DND-41 (cell line): ENCODE data around the gene FNBP1.
"Not testable (repeated sequence)": the region's sequence is repeated elsewhere in the genome, so short reads cannot be mapped to it uniquely, and the experiment has no call there.

Experiments
- ATAC-seq: fragments of 200-7000 bp; cut with Tn5 transposase; 3 replicates; pipeline ENCODE4 v1.9.1; 2021; ENCODE audit warnings: low read depth; ENCODE audit not compliant: insufficient read depth
- DNase-seq: peaks from one replicate; pipeline ENCODE4 v3.0.0-alpha.2; 2020
- H2AFZ ChIP-seq: 2 replicates; pipeline ENCODE4 v1.6.0; 2012; ENCODE audit warnings: low read depth, low read length
- H3K27ac ChIP-seq: 2 replicates; pipeline ENCODE4 v1.5.1; 2012; ENCODE audit warnings: low read length, inconsistent platforms
- H3K27me3 ChIP-seq: fragments of 200-600 bp; sonication (generic); 2 replicates; pipeline ENCODE4 v1.6.0; 2012; ENCODE audit warnings: low read length, mild to moderate bottlenecking, inconsistent platforms; ENCODE audit not compliant: insufficient read depth, poor library complexity
- H3K36me3 ChIP-seq: 2 replicates; pipeline ENCODE4 v1.5.1; 2012; ENCODE audit warnings: low read length, inconsistent platforms; ENCODE audit not compliant: insufficient read depth
- H3K4me1 ChIP-seq: 2 replicates; pipeline ENCODE4 v1.5.1; 2012; ENCODE audit warnings: mild to moderate bottlenecking, low read length; ENCODE audit not compliant: insufficient read depth
- H3K4me2 ChIP-seq: 2 replicates; pipeline ENCODE4 v1.6.0; 2012; ENCODE audit warnings: mild to moderate bottlenecking, moderate library complexity, low read length, inconsistent platforms; ENCODE audit not compliant: insufficient read depth
- H3K4me3 ChIP-seq, 2 experiments: fragments of 200-600 bp in 1 of 2; shearing (Covaris generic) in 1 of 2; 2 replicates each; pipeline ENCODE4 v1.5.1; 2012 to 2016; ENCODE audit warnings: inconsistent platforms in 2 of 2, low read length in 2 of 2, mild to moderate bottlenecking in 2 of 2, low read depth in 1 of 2, moderate library complexity in 1 of 2
- H3K79me2 ChIP-seq: 2 replicates; pipeline ENCODE4 v1.6.0; 2012; ENCODE audit warnings: low read length, inconsistent platforms; ENCODE audit not compliant: insufficient read depth
- H3K9ac ChIP-seq: 2 replicates; pipeline ENCODE4 v1.6.0; 2012; ENCODE audit warnings: low read depth, mild to moderate bottlenecking, inconsistent platforms, low read length, moderate library complexity
- H3K9me3 ChIP-seq: 2 replicates; pipeline ENCODE4 v1.5.1; 2012; ENCODE audit warnings: low read length, moderate library complexity, mild to moderate bottlenecking, inconsistent platforms; ENCODE audit not compliant: insufficient read depth, severe bottlenecking
- H4K20me1 ChIP-seq: 2 replicates; pipeline ENCODE4 v1.6.0; 2012; ENCODE audit warnings: low read length; ENCODE audit not compliant: insufficient read depth
- CTCF ChIP-seq: IDR thresholded peaks from 2 replicates; pipeline ENCODE4 v1.5.1; 2012; ENCODE audit warnings: borderline replicate concordance, low read length, moderate library complexity, mild to moderate bottlenecking; ENCODE audit not compliant: poor library complexity, severe bottlenecking; ENCODE audit errors: extremely low read depth
- EZH2 ChIP-seq: IDR thresholded peaks from 3 replicates; pipeline ENCODE4 v1.6.1; 2012; ENCODE audit warnings: borderline replicate concordance, low read depth, mild to moderate bottlenecking, moderate library complexity, low read length, inconsistent platforms; ENCODE audit not compliant: severe bottlenecking

The FNBP1 gene

GRCh38 chr9:129891569-129891968, 151.4 kb downstream of the FNBP1 start:
- TF ChIP-seq CTCF (no peak), EZH2 (no peak)
- no peak overlapping the region for H2AFZ ChIP-seq
- H3K36me3 ChIP-seq = peaks cover 31% of the 10 kb centered on the region
- H3K4me1 ChIP-seq = peaks cover 98% of the 10 kb centered on the region
- H3K9me3 ChIP-seq = no peaks in the 10 kb centered on the region
- H3K9ac ChIP-seq = peak overlapping the region; percentile 76
- H4K20me1 ChIP-seq = no peaks in the 10 kb centered on the region
- H3K4me3 ChIP-seq = peak overlapping the region in 1 of 2 experiments; percentile 39; a peak in 2 of 4 replicates
- no peaks in the 10 kb centered on the region for H3K27me3 ChIP-seq
- H3K4me2 ChIP-seq = peak overlapping the region; percentile 53
- H3K79me2 ChIP-seq = peaks cover 43% of the 10 kb centered on the region
- ATAC-seq = no peak
- H3K27ac ChIP-seq = peak overlapping the region; percentile 97
- DNase-seq = peak; percentile 52

GRCh38 chr9:129890718-129891299, 152.2 kb downstream of the FNBP1 start:
- peak overlapping the region in 1 of 2 experiments; percentile 39; a peak in 2 of 4 replicates for H3K4me3 ChIP-seq
- H3K4me2 ChIP-seq = peak overlapping the region; percentile 53
- not testable (repeated sequence) for H3K9me3 ChIP-seq, H2AFZ ChIP-seq, DNase-seq, H4K20me1 ChIP-seq, H3K27me3 ChIP-seq, ATAC-seq
- H3K9ac ChIP-seq = peak overlapping the region; percentile 76
- H3K4me1 ChIP-seq = peaks cover 97% of the 10 kb centered on the region
- H3K27ac ChIP-seq = peak overlapping the region; percentile 97
- peaks cover 51% of the 10 kb centered on the region for H3K79me2 ChIP-seq
- peaks cover 23% of the 10 kb centered on the region for H3K36me3 ChIP-seq

GRCh38 chr9:129889941-129890717, 152.9 kb downstream of the FNBP1 start:
- H3K4me3 ChIP-seq = peak overlapping the region in 1 of 2 experiments; percentile 63; a peak in 2 of 4 replicates
- no peaks in the 10 kb centered on the region for H4K20me1 ChIP-seq
- no peak overlapping the region for H2AFZ ChIP-seq
- no peaks in the 10 kb centered on the region for H3K27me3 ChIP-seq
- H3K4me2 ChIP-seq = peak overlapping the region; percentile 75
- peaks cover 56% of the 10 kb centered on the region for H3K79me2 ChIP-seq
- H3K36me3 ChIP-seq = peaks cover 25% of the 10 kb centered on the region
- TF ChIP-seq CTCF (no peak), EZH2 (no peak)
- ATAC-seq (peak; percentile 32), DNase-seq (peak; percentile 94)
- peak overlapping the region; percentile 97 for H3K27ac ChIP-seq
- H3K9ac ChIP-seq = peak overlapping the region; percentile 76
- peaks cover 94% of the 10 kb centered on the region for H3K4me1 ChIP-seq
- no peaks in the 10 kb centered on the region for H3K9me3 ChIP-seq
